GM19240 (cell line): ENCODE results near the gene IL1F10.

Source experiments
- DNase-seq: peaks from one replicate; pipeline ENCODE4 v3.0.0; 2011; ENCODE audit warnings: low spot score; ENCODE audit not compliant: insufficient read length

IL1F10 gene, protein sequence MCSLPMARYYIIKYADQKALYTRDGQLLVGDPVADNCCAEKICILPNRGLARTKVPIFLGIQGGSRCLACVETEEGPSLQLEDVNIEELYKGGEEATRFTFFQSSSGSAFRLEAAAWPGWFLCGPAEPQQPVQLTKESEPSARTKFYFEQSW

DNA sequence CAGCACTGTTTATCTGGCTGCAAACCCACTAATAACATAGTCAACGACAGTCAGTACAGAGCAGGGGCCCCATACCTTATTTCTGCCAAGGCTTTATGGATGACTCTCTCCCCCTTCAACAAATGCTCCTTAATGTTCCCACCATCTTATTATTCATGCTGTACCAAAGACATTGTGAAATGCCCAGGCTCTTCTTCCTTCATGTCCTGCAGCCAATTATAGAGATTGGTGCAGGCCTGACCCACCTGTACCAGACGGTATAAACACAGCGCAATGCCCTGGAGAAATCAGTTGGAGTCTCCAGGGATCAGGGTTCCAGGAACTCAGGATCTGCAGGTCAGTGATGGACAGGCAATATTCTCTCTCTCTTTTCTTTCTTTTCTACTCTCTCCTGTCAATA lies at the start of gene IL1F10:
IL1F10 (plus strand) TSS at position 290 of the 400 bp plus-strand sequence. CDS start 4,769 bp downstream, outside the sequence.
- no peak for DNase-seq

DNA sequence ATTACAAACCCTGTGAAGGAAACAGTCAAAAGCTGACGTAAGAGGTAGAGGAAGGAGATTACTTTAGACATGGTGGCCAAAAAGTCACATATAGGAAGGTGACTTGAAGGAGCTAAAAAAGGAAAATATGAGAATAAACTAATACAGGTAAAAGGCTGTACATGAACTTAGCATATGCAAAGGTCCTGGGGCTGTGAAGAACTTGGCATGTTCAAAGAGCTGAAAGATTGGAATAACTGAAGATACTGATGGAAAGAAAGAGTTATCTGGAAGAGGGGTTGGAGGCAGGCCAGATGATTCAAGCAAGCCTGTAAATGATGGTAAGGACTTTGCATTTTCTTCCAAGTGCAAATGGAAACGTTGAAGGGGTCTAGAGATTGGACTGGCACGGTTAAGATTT lies 49.3 kb upstream of the IL1F10 start:
- no peak for DNase-seq

DNA sequence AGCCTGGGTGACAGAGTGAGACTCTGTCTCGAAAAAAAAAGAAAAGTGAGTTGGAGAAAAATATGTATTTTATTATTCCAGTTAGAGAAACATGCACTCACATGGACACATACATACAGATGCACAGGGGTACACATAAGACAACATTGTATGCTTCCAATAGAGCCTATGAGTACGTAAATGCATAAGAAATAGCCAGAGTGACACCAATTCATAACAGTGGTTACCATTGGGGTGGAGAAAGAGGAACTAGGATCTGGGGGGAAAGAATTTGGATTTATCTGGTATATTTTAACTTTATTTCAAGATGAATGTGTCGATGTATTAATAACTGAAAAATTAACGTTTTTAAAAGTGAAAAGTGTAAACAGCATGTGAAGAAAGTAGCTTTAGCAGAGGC lies 46.5 kb upstream of the IL1F10 start:
- no peak for DNase-seq

DNA sequence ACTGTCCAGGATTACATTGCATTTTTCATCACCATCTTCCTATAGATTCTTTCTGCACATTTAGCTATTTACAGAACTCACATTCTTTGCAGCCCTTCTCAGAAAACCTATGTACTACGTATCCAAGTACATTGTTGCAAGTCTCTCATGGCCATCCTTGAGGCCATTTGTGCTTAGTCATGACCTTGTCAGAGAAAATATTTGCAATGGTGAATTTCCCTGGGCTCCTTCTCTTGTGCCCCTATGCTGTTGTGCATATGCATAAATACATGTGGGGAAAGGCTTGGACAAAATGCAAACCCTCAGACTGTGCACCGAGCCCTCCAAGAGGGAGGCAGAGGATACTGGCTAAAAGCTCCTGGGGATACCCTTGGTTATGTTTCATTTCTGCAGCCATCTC lies 43.0 kb upstream of the IL1F10 start:
- no peak for DNase-seq

DNA sequence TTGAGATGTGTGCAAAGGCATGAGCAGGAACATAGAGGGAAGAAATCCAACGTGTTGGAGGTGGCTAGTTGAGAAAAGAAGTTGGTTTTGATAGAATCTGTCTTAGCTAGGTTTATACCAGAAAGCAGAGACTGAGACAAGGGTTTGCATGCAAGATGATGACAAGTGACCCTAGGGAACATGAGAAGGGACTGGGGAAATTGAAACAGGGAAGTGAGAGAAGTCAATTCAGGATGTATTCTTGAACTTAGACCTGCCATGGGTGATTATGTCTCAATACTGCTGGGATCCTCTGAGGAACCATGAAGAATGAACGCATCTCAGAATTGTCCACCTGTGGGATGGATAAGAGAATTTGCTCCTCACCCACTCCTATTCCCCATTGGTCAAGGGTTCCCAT lies 42.0 kb upstream of the IL1F10 start:
- DNase-seq, result no peak

DNA sequence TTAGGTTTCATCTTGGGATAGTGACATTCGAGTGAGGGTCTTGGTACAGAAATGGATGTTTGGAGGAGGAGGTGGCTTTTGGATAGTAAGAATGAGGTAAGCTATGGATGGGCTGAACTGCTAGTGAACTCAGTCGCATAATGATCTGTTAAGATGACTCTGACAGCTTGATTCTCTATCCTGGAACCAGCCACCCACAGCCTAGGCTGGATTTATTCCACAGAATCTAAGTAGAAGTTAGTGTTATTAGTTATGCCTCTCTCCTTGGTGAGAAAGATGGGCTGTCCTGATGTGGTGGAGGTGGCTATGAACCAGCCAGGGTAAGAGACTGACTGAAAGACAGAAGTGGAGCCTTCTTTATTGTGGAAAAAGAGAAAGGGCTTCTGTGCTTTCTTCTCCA lies 40.1 kb upstream of the IL1F10 start:
- DNase-seq, result no peak

DNA sequence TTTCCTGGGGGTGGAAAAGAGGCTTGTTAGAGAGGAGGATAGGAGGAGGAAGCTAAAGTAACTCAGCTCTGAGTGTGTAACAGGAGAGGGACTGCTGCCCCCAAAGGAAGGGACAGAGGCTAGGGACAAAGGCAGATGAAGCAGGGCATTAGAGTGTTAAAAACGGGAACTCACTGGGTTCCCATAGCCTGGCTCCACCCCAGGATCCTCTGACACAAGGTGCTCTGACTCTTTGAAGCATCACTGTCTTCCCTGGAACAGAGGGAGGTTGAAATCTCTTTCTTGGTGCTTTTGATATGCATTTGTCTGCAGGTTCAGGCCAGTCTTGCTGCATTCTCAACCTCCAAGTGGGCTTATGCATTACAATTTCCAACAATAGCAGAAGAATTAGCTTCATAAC lies 39.7 kb upstream of the IL1F10 start:
- DNase-seq, result no peak

DNA sequence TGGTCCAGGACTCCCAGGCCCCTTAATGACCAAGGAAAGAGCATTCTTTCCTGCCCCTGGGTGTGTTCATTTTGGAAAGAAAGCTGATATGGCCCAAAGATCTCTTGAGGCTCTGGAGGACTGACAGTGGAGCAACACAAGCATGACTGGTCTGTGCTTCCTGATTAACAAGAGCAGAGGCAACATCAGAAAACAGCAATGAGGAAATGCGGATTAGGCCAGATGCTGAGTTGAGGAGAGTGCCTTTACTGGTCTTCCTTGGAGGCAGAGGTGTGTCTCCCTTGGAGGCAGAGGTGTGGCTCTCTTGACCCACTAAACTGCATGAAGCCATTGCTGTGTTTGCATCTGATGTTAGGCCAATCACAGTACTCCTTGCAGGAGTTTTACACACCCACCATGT lies 35.0 kb upstream of the IL1F10 start:
- DNase-seq, result no peak

DNA sequence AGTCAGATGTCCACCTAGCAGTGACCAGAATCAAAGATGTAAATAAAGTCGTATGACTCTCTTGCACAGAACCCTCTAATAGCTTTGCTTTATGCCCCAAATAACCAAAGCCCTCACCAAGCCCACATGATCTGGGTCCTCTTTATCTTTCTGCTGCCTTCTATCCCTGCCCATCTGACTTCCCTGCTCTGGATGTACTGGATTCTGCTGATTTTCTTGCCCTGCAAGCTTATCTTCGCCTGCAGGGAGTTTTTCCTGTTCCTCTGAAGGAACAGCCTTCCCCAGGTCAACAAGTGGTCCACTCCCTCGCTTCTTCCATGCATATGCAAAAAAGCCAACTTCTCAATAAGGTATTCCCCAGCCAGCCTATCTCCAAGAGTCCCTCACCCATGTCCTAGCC lies 33.8 kb upstream of the IL1F10 start:
- DNase-seq, result no peak

DNA sequence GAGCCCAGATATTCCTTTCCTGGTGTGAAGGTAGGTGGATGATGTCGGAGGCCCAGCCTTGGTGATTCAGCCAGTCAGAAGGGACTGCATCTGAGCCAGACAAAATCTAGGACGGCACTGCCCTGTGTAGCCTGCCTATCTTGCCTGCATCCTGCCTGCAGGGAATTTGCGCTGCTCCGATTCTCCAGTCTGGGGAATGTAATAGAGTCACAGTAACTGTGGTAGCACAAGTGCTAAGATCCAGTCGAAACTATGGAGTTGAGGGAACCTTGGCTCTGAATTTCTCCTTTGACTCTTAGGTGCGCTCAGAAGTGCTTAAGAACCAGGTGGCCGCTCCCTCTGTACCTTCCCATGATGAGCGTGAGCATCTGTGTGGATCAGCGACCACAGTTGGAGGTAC lies 31.0 kb upstream of the IL1F10 start:
- DNase-seq, result no peak

DNA sequence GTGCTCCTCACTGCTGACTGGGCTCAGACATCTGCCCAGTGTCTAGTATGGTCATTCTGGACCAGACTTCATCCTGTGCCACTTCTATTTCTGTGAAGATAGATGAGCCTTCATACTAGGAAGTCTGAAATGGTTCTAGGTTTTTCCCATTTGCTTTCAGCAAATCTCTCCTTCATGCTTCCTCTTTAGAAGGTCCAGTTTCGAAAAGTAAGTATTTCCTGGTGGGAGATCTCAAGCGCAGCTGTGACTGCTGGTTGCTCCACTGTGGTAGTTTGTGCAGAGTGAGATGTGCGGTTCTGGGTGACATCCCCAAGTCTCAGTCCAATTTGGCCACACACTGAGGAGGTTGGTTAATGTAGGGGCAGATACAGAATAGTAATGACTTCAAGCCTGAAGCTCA lies 29.5 kb upstream of the IL1F10 start:
- no peak for DNase-seq

DNA sequence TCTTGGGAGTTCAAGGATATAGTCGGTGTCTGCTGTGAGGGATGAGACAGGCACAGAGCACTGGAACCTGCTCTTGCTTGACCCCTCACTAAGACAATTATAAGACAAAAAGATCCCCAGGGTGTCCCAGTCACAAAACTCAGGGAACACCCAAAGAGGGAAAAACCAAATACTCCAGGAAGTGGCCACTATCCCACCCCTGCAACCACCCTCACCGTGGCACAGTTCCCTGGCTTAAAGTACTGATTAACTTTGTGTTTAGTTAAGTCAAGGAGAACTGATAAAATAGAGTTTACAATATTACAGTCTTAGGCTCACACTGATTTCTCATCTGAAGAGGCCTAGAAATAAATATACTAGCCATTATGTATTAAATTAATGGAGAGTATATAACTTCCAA lies 28.6 kb upstream of the IL1F10 start:
- DNase-seq, result no peak

DNA sequence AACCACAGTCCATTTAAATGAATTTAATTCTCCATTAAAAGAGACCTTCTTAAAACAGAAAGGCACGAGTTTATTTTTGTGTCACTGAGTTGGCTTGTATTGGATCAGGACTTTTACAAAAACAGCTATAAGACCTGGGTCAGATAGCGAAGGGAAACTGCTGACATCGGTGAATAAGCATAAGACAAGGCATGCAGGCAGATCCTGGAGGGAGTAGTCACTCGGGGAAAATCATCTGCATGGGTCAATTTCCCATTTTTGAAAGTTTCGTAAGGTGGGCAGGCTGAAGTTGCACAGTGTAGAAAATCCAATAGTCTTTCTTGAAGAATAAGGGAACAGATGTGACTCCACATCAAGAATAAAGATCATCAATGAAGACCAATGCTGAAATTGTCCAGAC lies 28.1 kb upstream of the IL1F10 start:
- DNase-seq, result no peak

DNA sequence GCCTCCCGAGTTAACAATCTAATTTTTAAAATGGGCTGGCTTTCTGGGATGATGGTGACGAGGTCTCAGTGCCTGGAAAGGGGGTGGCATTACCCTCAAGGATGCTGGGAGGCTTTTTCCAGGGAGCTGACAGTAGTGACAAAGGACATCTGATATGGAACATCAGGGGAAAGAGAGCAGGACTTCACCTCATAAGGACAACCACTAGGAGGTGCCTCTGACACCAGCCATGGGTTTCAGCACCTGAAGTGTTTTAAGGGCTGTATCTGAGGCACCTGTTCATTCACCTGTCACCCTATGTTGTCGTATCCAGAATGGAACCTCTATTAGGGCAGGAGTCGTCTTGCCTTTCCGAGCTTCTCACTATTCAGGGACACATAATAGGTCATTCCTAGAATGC lies 25.9 kb upstream of the IL1F10 start:
- DNase-seq, result no peak

DNA sequence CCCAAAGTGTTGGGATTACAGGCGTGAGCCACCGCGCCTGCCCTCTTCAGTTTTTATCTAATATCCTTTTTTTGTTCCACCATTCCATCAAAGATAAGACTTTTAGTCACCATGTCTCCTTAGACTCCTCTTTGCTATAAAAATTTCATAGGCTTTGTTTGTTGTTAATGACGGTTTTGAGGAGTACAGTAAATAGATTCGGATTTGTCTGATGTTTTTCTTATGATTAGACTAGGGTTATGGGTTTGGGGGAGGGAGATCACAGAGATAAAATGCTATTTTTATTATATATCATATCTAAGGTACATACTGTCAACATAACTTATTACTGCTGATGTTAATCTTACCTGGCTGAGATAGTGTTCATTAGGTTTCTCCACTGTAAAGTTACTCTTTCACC lies 21.3 kb upstream of the IL1F10 start:
- DNase-seq, result no peak

DNA sequence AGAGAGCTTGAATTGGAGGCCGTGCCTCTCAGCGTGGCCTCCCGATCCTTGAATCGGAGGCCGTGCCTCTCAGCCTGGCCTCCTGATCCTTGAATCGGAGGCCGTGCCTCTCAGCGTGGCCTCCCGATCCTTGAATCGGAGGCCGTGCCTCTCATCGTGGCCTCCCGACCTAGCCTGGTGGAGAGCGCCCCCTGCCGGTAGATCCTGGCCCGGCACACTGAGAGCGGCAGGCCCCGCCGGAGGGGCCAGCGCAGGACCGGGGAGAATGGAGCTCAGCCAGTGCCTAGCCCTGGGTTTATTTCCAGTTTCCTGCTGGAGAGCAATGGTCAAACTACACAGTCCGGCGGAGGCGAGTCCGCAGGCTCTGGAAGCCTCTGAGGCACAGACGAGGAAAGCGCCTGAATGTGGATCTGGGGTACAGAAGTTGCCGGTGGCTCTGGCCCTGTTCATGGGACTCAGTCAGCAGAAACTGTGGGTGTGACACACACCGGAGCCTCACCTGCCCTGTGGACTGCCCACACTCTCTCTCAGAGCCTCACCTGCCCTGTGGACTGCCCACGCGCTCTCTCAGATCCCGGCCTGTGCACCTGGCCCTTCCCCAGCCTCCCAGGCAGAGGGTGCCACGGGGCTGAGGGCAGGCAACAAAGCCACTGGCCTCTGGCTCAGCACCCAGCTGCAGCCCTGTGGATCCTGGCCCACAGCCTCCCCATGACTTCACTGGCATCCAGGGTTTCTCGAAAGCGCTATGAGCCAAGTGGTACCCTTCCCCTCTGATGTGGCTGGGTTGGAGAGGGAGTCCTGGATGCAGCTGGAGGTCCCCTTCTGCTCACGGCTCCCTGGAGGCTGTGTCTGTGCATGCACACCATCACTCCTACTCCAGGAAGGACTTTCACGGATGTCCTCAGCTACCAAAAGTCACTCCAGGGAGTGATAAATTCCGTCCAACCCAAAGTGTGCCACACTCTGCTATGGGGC lies 16.6 kb upstream of the IL1F10 start:
- no peak for DNase-seq

DNA sequence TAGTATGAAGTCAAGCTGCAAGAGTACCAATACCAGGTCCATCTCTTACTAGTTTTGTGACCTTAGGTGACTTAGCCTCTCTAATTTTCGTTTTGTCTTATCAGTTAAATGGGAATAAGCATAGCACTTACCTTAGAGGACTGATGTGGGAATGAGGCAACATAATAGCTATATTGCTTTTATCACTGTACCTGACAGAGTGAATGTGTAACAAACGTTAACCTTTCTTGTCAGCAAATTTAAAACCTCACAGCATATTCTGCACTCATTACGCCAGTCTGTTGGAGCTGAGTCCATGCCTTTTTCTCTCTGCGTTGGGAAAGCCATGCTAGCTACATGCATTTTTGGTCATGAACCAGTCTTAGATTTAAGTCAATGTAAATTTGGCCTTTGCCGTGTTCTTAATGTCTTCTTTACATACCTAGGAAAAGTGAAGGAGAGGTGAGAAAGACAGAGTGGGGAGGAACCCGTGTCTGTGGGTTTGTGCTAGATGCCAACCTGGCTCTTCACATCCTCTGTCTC lies 15.3 kb upstream of the IL1F10 start, which contains the start of gene IL36B:
IL36B (minus strand) TSS at position 472 of the 522 bp plus-strand sequence.
- DNase-seq, result no peak

DNA sequence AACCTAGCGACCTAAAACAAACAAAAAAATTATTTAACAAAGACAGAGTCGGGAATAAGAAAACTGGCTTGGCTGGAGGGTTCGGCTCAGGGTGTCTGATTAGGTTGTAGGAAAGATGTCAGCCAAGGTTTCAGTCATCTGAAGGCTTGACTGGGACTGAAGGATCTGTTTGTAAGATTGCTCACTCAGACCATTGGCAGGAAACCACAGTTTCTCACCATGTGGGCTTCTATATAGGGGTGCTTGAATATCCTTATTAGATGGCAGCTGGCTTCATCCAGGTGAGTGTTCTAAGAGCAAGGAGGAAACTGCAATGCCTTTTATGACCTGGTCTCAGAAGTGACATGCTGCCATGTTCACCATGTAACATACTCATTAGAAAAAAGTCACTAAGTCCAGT lies 14.1 kb upstream of the IL1F10 start:
- DNase-seq, result no peak

DNA sequence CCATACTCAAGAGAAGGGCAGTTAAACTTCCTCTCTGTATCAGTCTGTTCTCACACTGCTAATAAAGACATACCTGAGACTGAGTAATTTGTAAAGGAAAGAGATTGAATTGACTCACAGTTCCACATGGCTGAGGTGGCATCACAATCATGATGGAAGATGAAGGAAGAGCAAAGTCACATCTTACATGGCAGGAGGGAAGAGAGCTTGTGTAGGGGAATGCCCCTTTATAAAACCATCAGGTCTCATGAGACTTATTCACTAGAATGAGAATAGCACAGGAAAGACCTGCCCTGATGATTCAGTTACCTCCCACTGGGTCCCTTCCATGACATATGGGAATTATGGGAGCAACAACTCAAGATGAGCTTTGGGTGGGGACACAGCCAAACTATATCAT lies 13.7 kb upstream of the IL1F10 start:
- no peak for DNase-seq

DNA sequence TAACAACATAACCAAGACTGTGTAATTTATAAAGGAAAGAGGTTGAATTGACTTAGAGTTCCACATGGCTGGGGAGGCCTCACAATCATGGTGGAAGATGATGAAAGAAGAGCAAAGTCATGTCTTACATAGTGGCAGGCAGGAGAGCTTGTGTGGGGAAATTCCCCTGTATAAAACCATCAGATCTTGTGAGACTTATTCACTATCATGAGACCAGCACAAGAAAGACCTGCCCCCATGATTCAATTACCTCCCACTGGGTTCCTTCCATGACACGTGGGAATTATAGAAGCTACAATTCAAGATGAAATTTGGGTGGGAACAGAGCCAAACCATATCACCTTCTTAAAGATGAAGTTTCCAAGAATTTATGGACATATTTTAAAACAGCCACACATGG lies 11.2 kb upstream of the IL1F10 start:
- DNase-seq, result no peak

DNA sequence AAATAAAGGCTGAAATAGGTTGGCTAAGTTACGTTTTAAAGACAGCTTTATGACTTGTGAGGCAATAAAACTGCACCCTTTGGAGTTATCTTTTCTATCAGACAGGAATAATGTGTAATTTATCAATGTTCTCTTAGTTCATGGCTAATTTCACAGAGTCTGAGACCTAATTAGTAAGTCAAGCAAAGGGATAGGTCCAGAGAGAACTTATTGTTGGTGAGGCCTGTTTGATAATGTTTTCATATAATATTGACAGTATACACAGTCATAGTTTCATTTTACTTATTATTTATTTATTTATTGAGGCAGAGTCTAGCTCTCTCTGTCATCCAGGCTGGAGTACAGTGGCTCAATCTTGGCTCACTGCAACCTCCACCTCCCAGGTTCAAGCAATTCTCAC lies 10.7 kb upstream of the IL1F10 start:
- DNase-seq, result no peak

DNA sequence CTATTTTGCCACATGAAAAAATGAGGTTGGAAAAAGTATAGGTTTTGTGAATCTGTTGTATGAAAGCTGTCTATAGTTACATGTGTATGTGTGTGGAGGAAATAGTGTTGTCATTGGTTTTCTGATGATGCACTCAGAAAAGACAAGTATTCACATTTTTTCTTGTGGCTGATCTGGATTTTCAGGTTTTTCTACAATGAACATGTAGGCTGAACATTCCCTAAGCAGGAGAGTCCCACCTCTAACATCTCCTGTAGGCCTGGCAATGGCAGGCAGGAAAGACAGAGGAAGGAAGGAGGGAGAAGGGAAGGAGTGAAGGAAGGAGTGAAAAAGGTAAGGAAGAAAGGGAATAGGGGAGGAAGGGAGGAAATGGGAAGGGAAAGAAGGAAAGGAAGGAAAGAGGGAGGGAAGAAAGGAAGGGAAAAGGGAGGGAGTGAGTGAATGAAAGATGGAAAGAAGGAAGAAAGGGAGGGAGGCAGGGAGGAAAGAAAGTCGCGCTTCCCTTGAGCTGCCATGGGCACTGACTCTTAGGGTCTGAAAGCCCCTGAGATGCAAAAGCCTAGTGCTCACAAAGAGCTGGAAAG lies 9.3 kb upstream of the IL1F10 start:
- DNase-seq, result no peak
